Measurements from ENCODE around the gene MAPK7.
A peak's percentile ranks its signal among the peaks of the same experiment; 100 is the strongest.

Gene MAPK7

GRCh38 chr17:19363460-19364035 is 14.8 kb upstream of the MAPK7 start:
- Histone ChIP-seq H3K9ac (ENCODE audit: low read length) (no peak overlapping the region), H3K9me2 (replicated peaks; ENCODE audit: insufficient read depth, low read length) (no peaks in the 10 kb centered on the region), H3K9me3 (ENCODE audit: insufficient read depth, low read length) (no peaks in the 10 kb centered on the region), H3K79me2 (ENCODE audit: insufficient read depth, low read length) (no peaks in the 10 kb centered on the region), H3K4me3 (ENCODE audit: insufficient read depth, low read length, poor library complexity, severe bottlenecking) (no peak overlapping the region), H4K20me1 (ENCODE audit: low read depth, low read length) (no peaks in the 10 kb centered on the region), H3K36me3 (ENCODE audit: low read length) (no peaks in the 10 kb centered on the region), H3K27me3 (ENCODE audit: low read length) (no peaks in the 10 kb centered on the region), H3F3A (ENCODE audit: insufficient read depth) (0 out of 2 replicates have a peak, but pooled peaks cover 3% of the 10 kb centered on the region), H3K27ac (ENCODE audit: low read depth, low read length) (no peak overlapping the region), H2AFZ (ENCODE audit: low read depth, low read length, severe bottlenecking) (no peak overlapping the region), H3K4me2 (ENCODE audit: low read depth, low read length, poor library complexity, severe bottlenecking) (peak overlapping the region; percentile 67)
- no peak for TF ChIP-seq CTCF (IDR thresholded peaks at IDR 0.05; ENCODE audit: insufficient read depth, low read length, poor library complexity, severe bottlenecking)
- TF ChIP-seq EZH2phosphoT487 (conservative IDR thresholded peaks at IDR 0.05; ENCODE audit: low read length) = no peak

- no peak for TF ChIP-seq CTCF (IDR thresholded peaks at IDR 0.05; ENCODE audit: insufficient read depth, low read length, poor library complexity, severe bottlenecking)
- no peak for TF ChIP-seq EZH2phosphoT487 (conservative IDR thresholded peaks at IDR 0.05; ENCODE audit: low read length)
- Histone ChIP-seq H3K9ac (ENCODE audit: low read length) (no peak overlapping the region), H4K20me1 (ENCODE audit: low read depth, low read length) (no peaks in the 10 kb centered on the region), H3F3A (ENCODE audit: insufficient read depth) (0 out of 2 replicates have a peak, but pooled peaks cover 3% of the 10 kb centered on the region), H3K27ac (ENCODE audit: low read depth, low read length) (no peak overlapping the region), H2AFZ (ENCODE audit: low read depth, low read length, severe bottlenecking) (no peak overlapping the region), H3K79me2 (ENCODE audit: insufficient read depth, low read length) (no peaks in the 10 kb centered on the region), H3K4me3 (ENCODE audit: insufficient read depth, low read length, poor library complexity, severe bottlenecking) (no peak overlapping the region), H3K9me3 (ENCODE audit: insufficient read depth, low read length) (no peaks in the 10 kb centered on the region), H3K27me3 (ENCODE audit: low read length) (no peaks in the 10 kb centered on the region), H3K36me3 (ENCODE audit: low read length) (no peaks in the 10 kb centered on the region), H3K9me2 (replicated peaks; ENCODE audit: insufficient read depth, low read length) (no peaks in the 10 kb centered on the region), H3K4me2 (ENCODE audit: low read depth, low read length, poor library complexity, severe bottlenecking) (no peak overlapping the region)
Measured at GRCh38 chr17:19364699-19365498, 13.4 kb upstream of the MAPK7 start.

GRCh38 chr17:19365499-19365817 is 12.8 kb upstream of the MAPK7 start:
- no peak overlapping the region for H3K9ac ChIP-seq (ENCODE audit: low read length)
- no peaks in the 10 kb centered on the region for H3K79me2 ChIP-seq (ENCODE audit: insufficient read depth, low read length)
- no peak overlapping the region for H3K4me2 ChIP-seq (ENCODE audit: low read depth, low read length, poor library complexity, severe bottlenecking)
- no peak overlapping the region for H3K27ac ChIP-seq (ENCODE audit: low read depth, low read length)
- no peaks in the 10 kb centered on the region for H3K36me3 ChIP-seq (ENCODE audit: low read length)
- H3F3A ChIP-seq (ENCODE audit: insufficient read depth) = 0 out of 2 replicates have a peak, but pooled peaks cover 3% of the 10 kb centered on the region
- no peak overlapping the region for H2AFZ ChIP-seq (ENCODE audit: low read depth, low read length, severe bottlenecking)
- no peaks in the 10 kb centered on the region for H3K27me3 ChIP-seq (ENCODE audit: low read length)
- no peaks in the 10 kb centered on the region for H3K9me3 ChIP-seq (ENCODE audit: insufficient read depth, low read length)
- no peaks in the 10 kb centered on the region for H4K20me1 ChIP-seq (ENCODE audit: low read depth, low read length)
- no peaks in the 10 kb centered on the region for H3K9me2 ChIP-seq (replicated peaks; ENCODE audit: insufficient read depth, low read length)
- TF ChIP-seq EZH2phosphoT487 (conservative IDR thresholded peaks at IDR 0.05; ENCODE audit: low read length) (no peak), CTCF (IDR thresholded peaks at IDR 0.05; ENCODE audit: insufficient read depth, low read length, poor library complexity, severe bottlenecking) (no peak)
- H3K4me3 ChIP-seq (ENCODE audit: insufficient read depth, low read length, poor library complexity, severe bottlenecking) = no peak overlapping the region

Data from SU-DHL-6 (cell line).